HCT116 (cell line): ENCODE measurements around the gene SUPT20HL2. TPM values are rescaled to one million over a fixed set of nuclear protein-coding genes. Genes with fewer than 3 reads are reported as not detected.

ENCODE experiments used
- ATAC-seq: fragments of 200-7000 bp; cut with Tn5 transposase; 2 replicates; pipeline ENCODE4 v1.9.1; 2020; ENCODE audit warnings: mild to moderate bottlenecking, moderate library complexity
- BruUV-seq: library from RNA; stranded (reverse); fragments of 400-500 nt; replicated peaks from 2 replicates; lab custom pipeline; 2021; lab: Mats Ljungman, UMichigan
- CTCF ChIA-PET: fragments of 300-600 bp; sonication (Branson Sonifier 250); formaldehyde crosslinking; loops from one replicate; lab custom pipeline; 2021; ENCODE audit warnings: antibody characterized with exemption; lab: Charles Lee
- POLR2A ChIA-PET: fragments of 300-600, 350-600 bp; sonication (Branson Sonifier 250); formaldehyde crosslinking; loops from one replicate; lab custom pipeline; 2021; ENCODE audit warnings: antibody characterized with exemption; lab: Charles Lee
- RAD21 ChIA-PET, 2 experiments: fragments of 300-600 bp; sonication (Branson Sonifier 250); formaldehyde crosslinking; loops; one replicate each; lab custom pipeline; 2023; ENCODE audit warnings: low total read pairs in 2 of 2; ENCODE audit not compliant: uncharacterized antibody in 2 of 2, unreplicated experiment in 2 of 2, low non-redundant PET in 1 of 2; lab: Charles Lee
- DNase-seq: peaks from one replicate; pipeline ENCODE4 v3.0.0-alpha.2; 2010; ENCODE audit warnings: low read depth, low spot score
- H2AFZ ChIP-seq: fragments of 200-600 bp; shearing (Covaris generic), sonication (generic); 2 replicates; pipeline ENCODE4 v1.6.1; 2017; ENCODE audit warnings: low read depth, mixed run types, mixed read lengths, antibody characterized with exemption, low read length; ENCODE audit not compliant: poor library complexity, severe bottlenecking
- H3K27ac ChIP-seq: 2 replicates; pipeline ENCODE4 v1.5.1; 2012; ENCODE audit warnings: low read depth, low read length
- H3K27me3 ChIP-seq: fragments of 200-600 bp; sonication (generic); 2 replicates; pipeline ENCODE4 v1.6.1; 2016; ENCODE audit warnings: mixed run types, low read length, mixed read lengths; ENCODE audit not compliant: insufficient read depth
- H3K36me3 ChIP-seq, 2 experiments: fragments of 200-500 bp in 1 of 2; fragments of 200-600 bp in 1 of 2; sonication (Bioruptor generic) in 1 of 2; sonication (generic) in 1 of 2; 2 replicates each; pipeline versions ENCODE4 v1.5.1 to v1.6.1; 2014 to 2016; ENCODE audit warnings: low read length in 2 of 2, inconsistent platforms in 1 of 2, mixed read lengths in 1 of 2, mixed run types in 1 of 2; ENCODE audit not compliant: insufficient read depth in 2 of 2, control insufficient read depth in 1 of 2
- H3K4me1 ChIP-seq, 2 experiments: fragments of 200-600 bp in 1 of 2; sonication (generic) in 1 of 2; 2 replicates each; pipeline versions ENCODE4 v1.5.1 to v1.6.1; 2012 to 2017; ENCODE audit warnings: low read length in 2 of 2, inconsistent platforms in 1 of 2, mild to moderate bottlenecking in 1 of 2, mixed read lengths in 1 of 2, mixed run types in 1 of 2, moderate library complexity in 1 of 2; ENCODE audit not compliant: insufficient read depth in 2 of 2, control insufficient read depth in 1 of 2
- H3K4me2 ChIP-seq: fragments of 200-600 bp; sonication (generic); 2 replicates; pipeline ENCODE4 v1.6.1; 2017; ENCODE audit warnings: mixed run types, low read length, mixed read lengths
- H3K4me3 ChIP-seq, 2 experiments: fragments of 200-600 bp in 1 of 2; sonication (generic) in 1 of 2; replicated peaks in 1 of 2; 2 replicates each; pipeline ENCODE4 v1.5.1; 2011 to 2016; ENCODE audit warnings: low read length in 2 of 2, control low read depth in 1 of 2, low read depth in 1 of 2, mild to moderate bottlenecking in 1 of 2, mixed read lengths in 1 of 2, mixed run types in 1 of 2
- H3K79me2 ChIP-seq: fragments of 200-600 bp; sonication (generic); 2 replicates; pipeline ENCODE4 v1.6.1; 2017; ENCODE audit warnings: mild to moderate bottlenecking, mixed run types, low read length, moderate library complexity, mixed read lengths; ENCODE audit not compliant: insufficient read depth
- H3K9ac ChIP-seq: fragments of 200-600 bp; sonication (generic); 2 replicates; pipeline ENCODE4 v1.6.1; 2016; ENCODE audit warnings: low read length, mixed read lengths
- H3K9me2 ChIP-seq: fragments of 200-600 bp; sonication (generic), shearing (Covaris generic); 2 replicates; pipeline ENCODE4 v1.6.1; 2017; ENCODE audit warnings: mixed run types, mild to moderate bottlenecking, moderate library complexity; ENCODE audit not compliant: insufficient read depth
- H3K9me3 ChIP-seq, 2 experiments: fragments of 200-500 bp in 1 of 2; fragments of 200-600 bp in 1 of 2; sonication (Bioruptor generic) in 1 of 2; sonication (generic) in 1 of 2; 2 replicates each; pipeline ENCODE4 v1.6.1; 2014 to 2017; ENCODE audit warnings: low read length in 2 of 2, mixed read lengths in 2 of 2, inconsistent platforms in 1 of 2, low read depth in 1 of 2, mild to moderate bottlenecking in 1 of 2, mixed run types in 1 of 2, moderate library complexity in 1 of 2; ENCODE audit not compliant: control insufficient read depth in 1 of 2, insufficient read depth in 1 of 2
- H4K20me1 ChIP-seq: fragments of 200-600 bp; sonication (generic), shearing (Covaris generic); 2 replicates; pipeline ENCODE4 v1.6.1; 2017; ENCODE audit warnings: mixed run types, mild to moderate bottlenecking, moderate library complexity; ENCODE audit not compliant: insufficient read depth
- ATF3 ChIP-seq: IDR thresholded peaks from 2 replicates; pipeline ENCODE4 v1.6.1; 2012
- CBX3 ChIP-seq: IDR thresholded peaks from 2 replicates; pipeline ENCODE4 v1.6.1; 2012; ENCODE audit warnings: low read depth
- CEBPB ChIP-seq: IDR thresholded peaks from 2 replicates; pipeline ENCODE4 v1.6.1; 2012; ENCODE audit warnings: low read depth
- EGR1 ChIP-seq: IDR thresholded peaks from 2 replicates; pipeline ENCODE4 v1.6.1; 2012; ENCODE audit warnings: low read depth
- EZH2 ChIP-seq: fragments of 200-600 bp; sonication (generic); IDR thresholded peaks from 2 replicates; pipeline ENCODE4 v1.6.1; 2017; ENCODE audit warnings: antibody characterized with exemption, mixed run types
- EZH2phosphoT487 ChIP-seq: fragments of 200-600 bp; IDR thresholded peaks from 2 replicates; pipeline ENCODE4 v1.6.1; 2018; ENCODE audit warnings: antibody characterized with exemption, borderline replicate concordance
- FOSL1 ChIP-seq: IDR thresholded peaks from 2 replicates; pipeline ENCODE4 v1.6.1; 2012; ENCODE audit warnings: low read depth
- JUND ChIP-seq: IDR thresholded peaks from 2 replicates; pipeline ENCODE4 v1.6.1; 2012
- POLR2A ChIP-seq: IDR thresholded peaks from 2 replicates; pipeline ENCODE4 v1.7.0; 2011; ENCODE audit warnings: borderline replicate concordance; ENCODE audit not compliant: insufficient read depth, insufficient read length; ENCODE audit errors: extremely low read depth
- POLR2AphosphoS5 ChIP-seq: IDR thresholded peaks from 2 replicates; pipeline ENCODE4 v1.6.1; 2011; ENCODE audit warnings: mild to moderate bottlenecking, low read depth, low read length, moderate library complexity
- RAD21 ChIP-seq: IDR thresholded peaks from 2 replicates; pipeline ENCODE4 v1.6.1; 2012; ENCODE audit warnings: low read depth, mild to moderate bottlenecking
- SIN3A ChIP-seq: IDR thresholded peaks from 2 replicates; pipeline ENCODE4 v1.6.1; 2012; ENCODE audit warnings: low read depth
- SRF ChIP-seq: IDR thresholded peaks from 2 replicates; pipeline ENCODE4 v1.6.1; 2012; ENCODE audit warnings: low read depth
- YY1 ChIP-seq: IDR thresholded peaks from 2 replicates; pipeline ENCODE4 v1.6.1; 2011; ENCODE audit warnings: low read length, low read depth, moderate library complexity, mild to moderate bottlenecking; ENCODE audit not compliant: insufficient replicate concordance; ENCODE audit errors: extremely low read depth
- ZBTB33 ChIP-seq: IDR thresholded peaks from 2 replicates; pipeline ENCODE4 v1.6.1; 2011; ENCODE audit warnings: mild to moderate bottlenecking, low read length, moderate library complexity; ENCODE audit not compliant: insufficient replicate concordance; ENCODE audit errors: extremely low read depth
- ZFX ChIP-seq: fragments of 450-650 bp; IDR thresholded peaks from 2 replicates; pipeline ENCODE4 v1.6.1; 2017
- ZNF274 ChIP-seq: fragments of 200-500 bp; sonication (Bioruptor generic); IDR thresholded peaks from 2 replicates; pipeline ENCODE4 v1.6.1; 2014; ENCODE audit warnings: mild to moderate bottlenecking, low read depth, low read length, inconsistent platforms
- intact Hi-C: fragments of 100-400 bp; cut with micrococcal nuclease; formaldehyde crosslinking; loops from 2 replicates; pipeline ENCODE4 v1.10.0; 2022
- total RNA-seq: library from RNA; stranded (reverse); gene quantifications from one replicate; pipeline ENCODE4 v1.2.1, GENCODE V29; 2021; ENCODE audit not compliant: unreplicated experiment

Gene SUPT20HL2
- total RNA-seq, 1 experiment from 2014 or later: not detected

- no peaks in the 10 kb centered on the region for H3K79me2 ChIP-seq
- H3K9ac ChIP-seq: no peak overlapping the region
- no peaks in the 10 kb centered on the region for H3K4me1 ChIP-seq
- no peaks in the 10 kb centered on the region for H4K20me1 ChIP-seq
- RAD21 ChIA-PET: no interaction called here
- H2AFZ ChIP-seq: no peak overlapping the region
- H3K27me3 ChIP-seq: no peaks in the 10 kb centered on the region
- H3K36me3 ChIP-seq: no peaks in the 10 kb centered on the region
- CTCF ChIA-PET: no interaction called here
- H3K27ac ChIP-seq: no peak overlapping the region
- intact Hi-C loops: no loop called here
- no peaks in the 10 kb centered on the region for H3K9me3 ChIP-seq
- POLR2A ChIA-PET: no interaction called here
- no peaks in the 10 kb centered on the region for H3K9me2 ChIP-seq
- H3K4me3 ChIP-seq: no peak overlapping the region
- no peak for TF ChIP-seq CBX3
- TF ChIP-seq ZBTB33: no peak
- TF ChIP-seq SIN3A: no peak
- TF ChIP-seq ZNF274: no peak
- TF ChIP-seq EZH2phosphoT487: no peak
- no peak for TF ChIP-seq POLR2AphosphoS5
- TF ChIP-seq EGR1: no peak
- TF ChIP-seq YY1: no peak
- TF ChIP-seq CEBPB: no peak
- no TSS peak for BruUV-seq
- H3K4me2 ChIP-seq: no peak overlapping the region
- DNase-seq (no peak), ATAC-seq (no peak)
Observed at GRCh38 chrX:24334461-24334860, 20.6 kb upstream of the SUPT20HL2 start.

- intact Hi-C loops: no loop called here
- Histone ChIP-seq H3K36me3 (no peaks in the 10 kb centered on the region), H2AFZ (no peak overlapping the region), H3K79me2 (no peaks in the 10 kb centered on the region), H3K9ac (no peak overlapping the region), H3K9me3 (no peaks in the 10 kb centered on the region), H3K27me3 (no peaks in the 10 kb centered on the region), H3K4me3 (no peak overlapping the region), H3K9me2 (no peaks in the 10 kb centered on the region), H3K4me1 (no peaks in the 10 kb centered on the region), H3K27ac (no peak overlapping the region), H3K4me2 (no peak overlapping the region), H4K20me1 (no peaks in the 10 kb centered on the region)
- BruUV-seq: no TSS peak
- TF ChIP-seq RAD21 (no peak), SRF (no peak), FOSL1 (no peak), POLR2A (no peak), YY1 (no peak), ZFX (no peak), ATF3 (no peak), CBX3 (no peak), EZH2 (no peak), JUND (no peak)
- RAD21 ChIA-PET: no interaction called here
- ATAC-seq (no peak), DNase-seq (no peak)
- CTCF ChIA-PET: no interaction called here
- POLR2A ChIA-PET: no interaction called here
Observed at GRCh38 chrX:24333371-24333770, 19.5 kb upstream of the SUPT20HL2 start.
